Lower leg skin (tissue), 4 donors: ENCODE results near the gene COL4A1. TPM values are rescaled to one million over a fixed set of nuclear protein-coding genes. Genes with fewer than 3 reads are reported as not detected.

Experiments
- DNase-seq, 2 donors: peaks; one replicate each; pipeline ENCODE4 v3.0.0-alpha.2; 2019; ENCODE audit warnings: low spot score in 2 of 2
- H3K4me3 ChIP-seq: fragments of 200-600 bp; sonication (generic); 2 replicates; pipeline ENCODE4 v1.5.1; 2017; ENCODE audit warnings: mild to moderate bottlenecking, low read depth; ENCODE audit not compliant: poor library complexity, severe bottlenecking
- POLR2A ChIP-seq, 2 donors: fragments of 450-650 bp; IDR thresholded peaks; one replicate each; pipeline ENCODE4 v1.6.1; 2016 to 2017; ENCODE audit warnings: antibody characterized with exemption in 2 of 2, mild to moderate bottlenecking in 1 of 2, moderate library complexity in 1 of 2
- WGBS, 2 donors: methylation state at CpG; one replicate each; pipeline ENCODE4 v1.1.5; 2018; 5-methylcytosine and 5-hydroxymethylcytosine counted together
- intact Hi-C: fragments of 100-400 bp; cut with DNase I; formaldehyde crosslinking; loops from one replicate; pipeline ENCODE4 v1.15.0; 2023; ENCODE audit warnings: low total_unique reads
- total RNA-seq, 4 donors: library from RNA; depleted of rRNA; stranded (reverse); fragments of >200 nt; gene quantifications; one replicate each; pipeline ENCODE4 v1.1.0, GENCODE V29; 2016
- TF ChIP-seq, protein P1 (sequence below), 3 donors: fragments of 450-650 bp; IDR thresholded peaks; one replicate each; pipeline ENCODE4 v1.5.1; 2016; ENCODE audit warnings: antibody characterized with exemption in 3 of 3, mild to moderate bottlenecking in 3 of 3, moderate library complexity in 2 of 3

Gene COL4A1
- total RNA-seq, 4 donors from 2014 or later: 41.0 to 105 (median 56.7) TPM

DNA sequence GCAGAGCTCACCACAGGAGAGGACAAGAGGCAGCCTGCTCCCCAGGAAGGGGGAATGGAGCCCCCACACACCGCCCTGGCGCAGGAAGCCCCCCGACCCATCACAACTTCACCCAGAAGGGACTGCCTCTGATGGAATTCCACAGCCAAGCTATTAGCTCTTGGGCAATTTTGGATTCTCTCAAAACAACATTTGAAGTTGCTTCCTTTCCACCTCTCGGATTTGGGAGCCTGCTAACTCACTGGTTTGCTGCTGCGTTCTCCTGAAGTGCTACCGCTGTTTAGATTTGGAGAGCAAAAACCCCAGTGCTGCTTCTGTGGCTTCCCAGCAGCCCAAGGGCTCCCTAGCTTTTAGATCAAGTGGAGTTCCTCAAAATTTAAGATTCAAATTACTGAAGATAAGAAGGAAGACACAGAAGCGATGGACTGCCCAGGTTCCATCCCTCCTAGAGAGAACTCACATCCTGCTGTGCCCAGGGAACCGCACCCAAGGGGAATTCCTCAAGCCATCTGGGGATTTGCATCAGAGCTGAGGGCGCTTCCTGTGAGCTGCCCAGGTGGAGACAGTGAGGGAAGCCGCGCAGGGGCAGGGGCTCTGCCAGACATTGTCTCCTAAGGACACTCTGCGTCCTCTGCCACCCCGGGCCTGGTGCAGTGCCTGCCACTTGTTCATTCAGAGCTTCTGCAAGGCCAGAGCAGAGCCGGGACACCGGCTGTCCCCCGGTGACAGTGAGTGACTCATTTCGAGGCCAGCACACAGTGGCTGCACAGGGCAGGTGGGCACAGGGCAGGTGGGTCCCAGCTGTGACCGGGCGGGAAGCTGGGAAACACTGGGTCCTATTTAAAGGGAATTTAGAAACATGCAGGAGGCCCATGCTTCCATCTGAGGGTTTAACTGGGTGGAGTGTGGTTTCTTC, 45.5 kb downstream of the COL4A1 start:
- no peak overlapping the region for H3K4me3 ChIP-seq
- TF ChIP-seq, protein P1, sequence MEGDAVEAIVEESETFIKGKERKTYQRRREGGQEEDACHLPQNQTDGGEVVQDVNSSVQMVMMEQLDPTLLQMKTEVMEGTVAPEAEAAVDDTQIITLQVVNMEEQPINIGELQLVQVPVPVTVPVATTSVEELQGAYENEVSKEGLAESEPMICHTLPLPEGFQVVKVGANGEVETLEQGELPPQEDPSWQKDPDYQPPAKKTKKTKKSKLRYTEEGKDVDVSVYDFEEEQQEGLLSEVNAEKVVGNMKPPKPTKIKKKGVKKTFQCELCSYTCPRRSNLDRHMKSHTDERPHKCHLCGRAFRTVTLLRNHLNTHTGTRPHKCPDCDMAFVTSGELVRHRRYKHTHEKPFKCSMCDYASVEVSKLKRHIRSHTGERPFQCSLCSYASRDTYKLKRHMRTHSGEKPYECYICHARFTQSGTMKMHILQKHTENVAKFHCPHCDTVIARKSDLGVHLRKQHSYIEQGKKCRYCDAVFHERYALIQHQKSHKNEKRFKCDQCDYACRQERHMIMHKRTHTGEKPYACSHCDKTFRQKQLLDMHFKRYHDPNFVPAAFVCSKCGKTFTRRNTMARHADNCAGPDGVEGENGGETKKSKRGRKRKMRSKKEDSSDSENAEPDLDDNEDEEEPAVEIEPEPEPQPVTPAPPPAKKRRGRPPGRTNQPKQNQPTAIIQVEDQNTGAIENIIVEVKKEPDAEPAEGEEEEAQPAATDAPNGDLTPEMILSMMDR (IDR thresholded peaks at IDR 0.05): no peak
- TF ChIP-seq POLR2A (IDR thresholded peaks at IDR 0.05): no peak
- intact Hi-C loops: no loop called here
- WGBS, 2 donors: 85 to 87% methylated on average over 15 to 19 of the region's 19 CpGs
- DNase-seq: peak in 1 of 2 donors; percentile 76

DNA sequence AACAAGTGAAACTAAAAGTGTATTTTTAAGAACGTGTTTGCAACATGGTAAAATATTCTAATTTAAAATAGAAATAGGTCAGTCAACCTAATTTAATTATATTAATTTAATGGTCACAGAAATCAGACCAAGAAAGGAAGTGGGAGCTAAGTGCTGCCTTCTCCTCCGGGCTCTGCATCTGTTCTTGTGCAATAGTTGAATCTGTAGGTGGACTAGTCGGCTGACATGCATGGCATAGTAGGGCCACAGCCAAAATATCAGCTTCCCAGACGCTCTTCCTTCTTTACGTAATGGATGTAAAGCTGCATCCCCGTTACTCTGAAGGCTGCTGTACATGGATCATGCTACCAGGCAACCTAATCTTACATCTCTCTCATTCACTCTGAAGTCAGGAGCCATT, 47.3 kb downstream of the COL4A1 start:
- no peak overlapping the region for H3K4me3 ChIP-seq
- no peak for TF ChIP-seq POLR2A (IDR thresholded peaks at IDR 0.05)
- TF ChIP-seq, protein P1 (IDR thresholded peaks at IDR 0.05): no peak
- intact Hi-C loops: no loop called here
- whole genome bisulfite sequencing, 2 donors: 70 to 71% methylated on average over 6 of the region's 6 CpGs
- peak in 1 of 2 donors; percentile 21 for DNase-seq

DNA sequence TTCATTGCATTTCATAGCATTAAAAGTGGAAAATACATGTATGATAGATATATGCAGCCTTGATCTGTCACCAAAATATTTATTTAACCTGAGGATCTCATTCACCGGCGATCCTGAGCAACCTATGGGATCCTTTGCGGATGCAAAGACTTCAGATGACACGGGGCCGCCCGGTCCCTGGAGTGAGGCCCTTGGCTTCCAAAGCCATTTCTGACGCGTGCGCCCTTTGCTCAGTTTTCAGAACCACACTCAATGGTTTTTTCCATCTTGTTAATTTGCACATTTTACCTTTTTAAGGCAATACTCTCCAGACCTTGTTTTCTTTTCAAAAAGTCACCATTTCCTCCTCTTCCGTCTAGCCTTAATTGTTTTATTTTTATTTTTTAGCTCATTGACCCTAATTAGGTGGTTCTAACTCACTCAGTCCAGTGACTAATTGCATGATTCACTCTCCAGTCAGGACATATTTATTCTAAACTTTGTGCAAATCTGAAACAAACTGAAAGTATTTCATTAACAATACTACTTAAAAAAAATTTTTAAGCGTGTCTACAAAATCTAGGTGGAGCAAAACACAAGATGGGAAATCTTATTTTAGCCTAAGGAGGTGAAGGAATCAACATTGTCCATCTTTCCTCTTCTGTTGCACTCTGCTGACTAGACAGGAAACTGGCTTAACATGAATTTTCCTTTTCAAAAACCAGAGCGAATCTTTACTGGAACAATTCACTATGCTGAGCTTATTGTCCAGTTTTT, 47.9 kb downstream of the COL4A1 start:
- WGBS, 2 donors: 74 to 75% methylated on average over 12 of the region's 12 CpGs
- H3K4me3 ChIP-seq: no peak overlapping the region
- intact Hi-C loops: no loop called here
- DNase-seq: peak in 1 of 2 donors; percentile 59
- TF ChIP-seq, protein P1 (IDR thresholded peaks at IDR 0.05): no peak
- no peak for TF ChIP-seq POLR2A (IDR thresholded peaks at IDR 0.05)

DNA sequence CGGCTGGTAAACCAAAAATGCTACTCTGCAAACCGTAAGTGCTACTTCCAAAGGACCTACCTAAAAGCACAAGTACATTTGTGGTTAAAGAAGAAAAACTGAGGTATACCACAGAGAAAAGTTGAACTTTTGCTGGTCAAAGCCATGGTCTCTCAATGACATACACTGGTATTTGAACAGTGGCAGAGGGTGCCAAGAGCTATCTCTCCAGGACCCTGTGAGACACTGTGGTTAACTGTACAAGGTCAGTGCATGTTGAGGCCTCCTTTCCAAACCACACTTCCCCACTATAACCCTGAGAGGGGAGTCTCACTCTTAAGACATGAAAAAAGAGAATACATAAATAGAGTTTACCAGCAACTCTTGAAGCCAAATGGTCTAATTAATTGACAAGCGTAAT, 49.5 kb downstream of the COL4A1 start:
- TF ChIP-seq POLR2A (IDR thresholded peaks at IDR 0.05): no peak
- TF ChIP-seq, protein P1 (IDR thresholded peaks at IDR 0.05): no peak
- intact Hi-C loops: no loop called here
- 91 to 98% methylated on average over 3 of the region's 3 CpGs for WGBS, 2 donors
- no peak overlapping the region for H3K4me3 ChIP-seq
- no peak for DNase-seq

DNA sequence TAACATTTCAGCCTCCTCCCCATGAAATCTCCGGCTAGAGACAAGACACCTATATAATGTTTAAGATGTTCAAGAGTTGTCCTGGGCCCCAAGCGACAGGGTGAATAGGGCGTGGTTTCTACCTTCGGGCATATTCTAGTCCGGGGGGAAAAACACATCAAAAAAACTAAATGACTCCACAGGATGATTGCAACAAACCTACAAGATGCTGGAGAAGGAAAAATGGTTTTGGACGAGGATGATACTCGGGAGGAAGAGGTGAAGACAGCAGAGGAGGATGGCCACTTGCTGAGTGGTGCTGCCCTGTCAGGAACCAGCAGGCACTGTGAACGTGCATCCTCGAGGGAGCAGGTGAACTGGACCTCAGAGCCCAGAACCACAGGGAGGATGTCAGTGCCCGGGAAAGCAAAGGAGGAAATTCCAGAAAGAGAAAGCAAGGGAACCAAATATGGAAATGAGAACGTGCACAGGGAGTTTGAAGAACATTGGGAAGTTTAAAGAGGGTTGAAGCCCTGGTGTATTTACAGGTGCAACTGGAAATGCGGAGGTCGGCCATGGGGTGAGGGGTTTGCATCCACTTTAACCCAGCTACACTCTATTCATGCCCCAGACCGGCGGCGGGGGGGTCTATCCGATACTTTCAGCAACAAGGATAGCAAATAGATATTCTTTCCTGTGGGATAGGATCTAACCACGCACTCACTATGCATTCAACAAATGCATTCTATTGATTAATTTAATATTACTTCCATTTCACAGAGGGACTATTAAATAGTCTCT, 50.6 kb downstream of the COL4A1 start:
- H3K4me3 ChIP-seq: no peak overlapping the region
- WGBS, 2 donors: 55 to 62% methylated on average over 18 of the region's 18 CpGs
- TF ChIP-seq, protein P1 (IDR thresholded peaks at IDR 0.05): no peak
- no peak for TF ChIP-seq POLR2A (IDR thresholded peaks at IDR 0.05)
- DNase-seq: peak in 1 of 2 donors; percentile 76
- intact Hi-C loops: no loop called here
